ENCODE results near the gene PPFIA1.

DNA sequence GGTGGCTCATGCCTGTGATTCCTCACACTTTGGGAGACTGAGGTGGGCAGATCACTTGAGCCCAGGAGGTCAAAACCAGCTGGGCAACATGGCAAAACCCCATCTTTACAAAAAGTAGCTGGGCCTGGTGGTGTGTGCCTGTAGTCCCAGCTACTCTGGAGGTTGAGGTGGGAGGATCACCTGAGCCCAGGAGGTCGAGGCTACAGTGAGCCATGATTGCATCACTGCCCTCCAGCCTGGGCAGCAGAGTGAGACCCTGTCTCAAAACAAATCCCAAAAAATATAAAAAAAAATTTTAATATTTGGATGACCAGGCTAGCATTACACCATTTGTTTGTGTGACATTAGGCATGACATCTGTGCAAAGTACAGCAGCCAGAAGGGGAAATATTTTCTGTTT is 78.1 kb downstream of the PPFIA1 start:
- TF ChIP-seq, protein P1, sequence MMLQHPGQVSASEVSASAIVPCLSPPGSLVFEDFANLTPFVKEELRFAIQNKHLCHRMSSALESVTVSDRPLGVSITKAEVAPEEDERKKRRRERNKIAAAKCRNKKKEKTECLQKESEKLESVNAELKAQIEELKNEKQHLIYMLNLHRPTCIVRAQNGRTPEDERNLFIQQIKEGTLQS (IDR thresholded peaks at IDR 0.05; ENCODE audit: insufficient read depth, low read depth, low read length), result no peak
- TF ChIP-seq, protein P2, sequence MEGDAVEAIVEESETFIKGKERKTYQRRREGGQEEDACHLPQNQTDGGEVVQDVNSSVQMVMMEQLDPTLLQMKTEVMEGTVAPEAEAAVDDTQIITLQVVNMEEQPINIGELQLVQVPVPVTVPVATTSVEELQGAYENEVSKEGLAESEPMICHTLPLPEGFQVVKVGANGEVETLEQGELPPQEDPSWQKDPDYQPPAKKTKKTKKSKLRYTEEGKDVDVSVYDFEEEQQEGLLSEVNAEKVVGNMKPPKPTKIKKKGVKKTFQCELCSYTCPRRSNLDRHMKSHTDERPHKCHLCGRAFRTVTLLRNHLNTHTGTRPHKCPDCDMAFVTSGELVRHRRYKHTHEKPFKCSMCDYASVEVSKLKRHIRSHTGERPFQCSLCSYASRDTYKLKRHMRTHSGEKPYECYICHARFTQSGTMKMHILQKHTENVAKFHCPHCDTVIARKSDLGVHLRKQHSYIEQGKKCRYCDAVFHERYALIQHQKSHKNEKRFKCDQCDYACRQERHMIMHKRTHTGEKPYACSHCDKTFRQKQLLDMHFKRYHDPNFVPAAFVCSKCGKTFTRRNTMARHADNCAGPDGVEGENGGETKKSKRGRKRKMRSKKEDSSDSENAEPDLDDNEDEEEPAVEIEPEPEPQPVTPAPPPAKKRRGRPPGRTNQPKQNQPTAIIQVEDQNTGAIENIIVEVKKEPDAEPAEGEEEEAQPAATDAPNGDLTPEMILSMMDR (IDR thresholded peaks at IDR 0.05; ENCODE audit: control extremely low read depth in 1 of 3, insufficient read depth in 1 of 3, low read depth in 1 of 3, low read length in 3 of 3), result no peak
- no peak for TF ChIP-seq POLR2A (IDR thresholded peaks at IDR 0.05; ENCODE audit: control extremely low read depth in 1 of 2, low read depth in 2 of 2, low read length in 2 of 2)
- TF ChIP-seq SIN3A (conservative IDR thresholded peaks at IDR 0.05 in 1 of 2, IDR thresholded peaks at IDR 0.05 in 1 of 2; ENCODE audit: low read depth in 1 of 2, low read length in 2 of 2), result no peak
- TF ChIP-seq, protein P3, sequence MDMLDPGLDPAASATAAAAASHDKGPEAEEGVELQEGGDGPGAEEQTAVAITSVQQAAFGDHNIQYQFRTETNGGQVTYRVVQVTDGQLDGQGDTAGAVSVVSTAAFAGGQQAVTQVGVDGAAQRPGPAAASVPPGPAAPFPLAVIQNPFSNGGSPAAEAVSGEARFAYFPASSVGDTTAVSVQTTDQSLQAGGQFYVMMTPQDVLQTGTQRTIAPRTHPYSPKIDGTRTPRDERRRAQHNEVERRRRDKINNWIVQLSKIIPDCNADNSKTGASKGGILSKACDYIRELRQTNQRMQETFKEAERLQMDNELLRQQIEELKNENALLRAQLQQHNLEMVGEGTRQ (IDR thresholded peaks at IDR 0.05; ENCODE audit: low read length), result no peak
- TF ChIP-seq FOSL1 (IDR thresholded peaks at IDR 0.05; ENCODE audit: insufficient read depth, low read depth, low read length), result no peak
- TF ChIP-seq RAD21 (IDR thresholded peaks at IDR 0.05 in 1 of 2, conservative IDR thresholded peaks at IDR 0.05 in 1 of 2; ENCODE audit: low read depth in 2 of 2, low read length in 2 of 2), result no peak

Data from H1 (cell line).